ENCODE measurements around the gene BCAS1.

Gene BCAS1

DNA sequence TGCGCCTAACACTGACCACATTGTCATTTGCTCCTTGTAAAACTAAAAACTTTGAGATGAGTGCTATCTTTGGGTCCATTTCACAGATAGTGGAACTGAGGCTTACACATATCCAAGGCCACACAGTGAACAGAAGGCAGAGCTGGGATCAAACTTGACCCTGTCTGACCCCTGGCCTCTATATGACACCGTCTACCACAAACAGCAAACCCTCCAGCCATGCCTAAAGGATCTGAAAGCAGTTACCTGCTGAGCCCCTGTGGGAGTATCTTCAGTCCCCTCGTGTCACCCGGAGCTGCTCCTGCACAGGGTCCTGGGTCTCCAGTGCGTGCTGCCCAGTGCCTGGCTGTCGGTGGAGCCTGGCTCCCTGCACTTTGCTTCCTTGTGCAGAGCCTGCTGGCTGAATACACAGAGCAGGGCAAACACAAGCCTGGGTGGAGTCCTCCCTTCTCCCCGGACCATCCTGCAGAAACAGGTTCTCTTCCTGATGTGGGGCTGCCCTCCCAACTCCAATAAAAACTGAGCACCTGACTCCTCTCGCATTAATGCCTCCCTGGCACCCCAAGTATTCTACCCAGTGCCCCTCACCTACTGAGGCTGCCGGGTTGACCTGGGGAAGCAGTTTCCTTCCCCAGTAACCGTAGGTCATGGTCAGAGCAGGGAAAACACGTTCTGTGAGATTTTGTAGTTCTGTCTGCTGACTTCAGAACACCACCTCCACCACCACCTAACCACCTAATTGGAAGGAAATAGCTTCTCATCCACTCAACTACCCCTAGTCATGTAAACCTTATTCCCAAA, at the start of gene BCAS1:
Gene BCAS1 (minus strand): TSS at position 408 of the 801 bp plus-strand sequence. CDS start 11,876 bp downstream, outside the sequence.
- DNase-seq: no peak

GRCh38 chr20:54119744-54120143, 49.4 kb upstream of the BCAS1 start:
- no peak for DNase-seq

- no peak for DNase-seq
Observed at GRCh38 chr20:54118220-54119001, 48.0 kb upstream of the BCAS1 start.

GRCh38 chr20:54116550-54117235, 46.3 kb upstream of the BCAS1 start:
- DNase-seq: no peak

DNA sequence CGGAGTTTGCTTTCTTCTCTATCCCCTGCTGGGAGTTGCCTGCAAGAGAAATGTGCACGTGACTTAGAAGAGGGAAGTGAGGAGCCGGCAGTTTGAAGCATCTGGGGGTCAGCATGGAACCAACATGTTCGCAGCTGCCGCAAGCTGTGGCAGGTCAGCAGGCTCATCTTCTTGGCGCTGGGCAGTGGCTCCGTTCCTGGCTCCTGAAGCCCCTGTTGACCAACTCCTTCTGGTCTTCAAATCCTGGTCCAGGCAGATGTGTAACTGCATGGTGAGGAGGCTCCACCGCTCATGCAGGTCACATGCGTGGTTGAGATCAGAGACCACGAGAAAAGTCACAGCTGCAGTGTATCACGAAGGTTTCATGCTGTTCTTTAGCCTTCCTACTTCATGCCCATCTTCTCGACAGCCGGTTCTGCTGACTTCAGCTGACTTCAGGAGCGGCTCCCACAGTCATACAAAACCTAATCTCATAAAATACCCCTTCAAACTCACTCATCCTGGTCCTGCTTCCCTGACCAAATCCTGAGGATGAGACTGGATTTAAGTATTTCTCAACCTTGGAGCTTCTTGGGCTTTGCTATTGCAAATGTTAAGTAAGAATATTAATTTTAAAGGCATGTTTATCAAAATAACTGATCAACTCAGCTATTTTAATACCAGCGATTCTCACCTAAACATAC, 44.9 kb upstream of the BCAS1 start:
- peak; percentile 25 for DNase-seq

GRCh38 chr20:54114109-54114508, 43.7 kb upstream of the BCAS1 start:
- no peak for DNase-seq

GRCh38 chr20:54113566-54113965, 43.2 kb upstream of the BCAS1 start:
- no peak for DNase-seq

DNA sequence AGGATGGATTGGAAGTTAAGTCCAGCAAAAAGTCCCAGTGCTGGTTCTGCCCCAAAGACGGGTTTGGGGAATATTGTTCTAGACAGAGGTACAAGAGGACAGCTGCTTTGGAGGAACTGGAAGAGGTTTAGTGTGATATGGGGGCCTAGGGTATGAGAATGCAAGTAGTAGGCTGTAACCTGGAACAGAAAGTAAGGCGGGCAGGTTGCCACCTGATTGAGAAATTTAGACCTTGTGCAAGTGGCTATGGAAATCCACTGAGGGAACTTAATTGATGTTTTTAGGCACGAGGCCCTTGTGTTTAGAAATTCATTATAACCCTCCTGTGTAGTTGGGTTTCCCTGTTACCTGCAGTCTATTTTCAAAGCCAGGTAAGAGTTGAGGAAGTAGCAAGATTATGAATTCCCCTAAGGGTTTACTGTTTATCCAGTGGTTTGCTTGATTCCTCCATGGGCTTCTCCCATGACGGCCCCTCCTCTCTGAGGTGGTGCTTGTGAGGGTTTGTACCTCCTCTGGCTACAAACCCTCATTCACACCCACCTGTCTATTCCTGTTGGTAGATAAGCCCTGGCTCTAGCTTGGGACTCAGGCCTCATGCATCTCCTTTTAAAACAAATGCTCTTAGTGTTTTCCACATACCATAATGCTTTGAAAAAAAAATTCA, 42.0 kb upstream of the BCAS1 start:
- no peak for DNase-seq

- no peak for DNase-seq
Observed at GRCh38 chr20:54111460-54111859, 41.1 kb upstream of the BCAS1 start.

GRCh38 chr20:54110457-54110856, 40.1 kb upstream of the BCAS1 start:
- no peak for DNase-seq

- no peak for DNase-seq
Observed at GRCh38 chr20:54110041-54110440, 39.6 kb upstream of the BCAS1 start.

DNA sequence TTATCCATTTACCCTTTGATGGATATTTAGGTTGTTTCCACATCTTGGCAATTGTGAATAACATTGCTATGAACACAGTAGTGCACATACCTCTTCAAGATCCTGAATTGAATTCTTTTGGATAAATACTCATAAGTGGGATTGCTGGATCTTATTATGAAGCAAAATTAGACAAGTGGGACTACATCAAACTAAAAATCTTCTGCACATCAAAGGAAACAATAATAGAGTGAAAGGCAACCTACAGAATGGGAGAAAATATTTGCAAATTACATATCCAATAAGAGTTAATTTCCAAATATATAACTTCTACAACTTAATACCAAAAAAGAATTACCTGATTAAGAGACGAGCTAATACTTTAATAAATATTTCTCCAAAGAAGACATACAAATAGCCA, 38.4 kb upstream of the BCAS1 start:
- no peak for DNase-seq

- no peak for DNase-seq
Observed at GRCh38 chr20:54108326-54108642, 37.9 kb upstream of the BCAS1 start.

- no peak for DNase-seq
Observed at GRCh38 chr20:54107600-54108325, 37.4 kb upstream of the BCAS1 start.

GRCh38 chr20:54107181-54107580, 36.8 kb upstream of the BCAS1 start:
- no peak for DNase-seq

GRCh38 chr20:54106162-54106561, 35.8 kb upstream of the BCAS1 start:
- no peak for DNase-seq

DNA sequence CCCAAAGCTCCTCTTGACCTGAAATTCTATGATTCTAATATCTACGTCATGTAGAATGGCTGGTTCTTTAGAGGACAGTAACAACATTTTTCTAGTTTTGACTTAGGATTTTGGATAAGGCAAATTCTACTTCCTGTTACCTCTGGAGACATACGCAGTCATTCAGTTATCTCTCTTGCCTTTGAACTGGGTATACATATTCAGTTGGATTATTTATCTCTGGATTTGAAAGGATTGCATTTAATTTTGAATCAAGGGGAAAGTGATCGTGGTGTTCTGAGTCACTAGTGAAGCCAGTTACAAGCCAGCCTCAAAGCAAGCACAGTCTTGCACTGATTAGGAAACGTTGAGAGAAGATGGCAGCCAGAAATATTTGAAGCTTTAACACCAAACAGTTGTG, 35.3 kb upstream of the BCAS1 start:
- DNase-seq: no peak

DNA sequence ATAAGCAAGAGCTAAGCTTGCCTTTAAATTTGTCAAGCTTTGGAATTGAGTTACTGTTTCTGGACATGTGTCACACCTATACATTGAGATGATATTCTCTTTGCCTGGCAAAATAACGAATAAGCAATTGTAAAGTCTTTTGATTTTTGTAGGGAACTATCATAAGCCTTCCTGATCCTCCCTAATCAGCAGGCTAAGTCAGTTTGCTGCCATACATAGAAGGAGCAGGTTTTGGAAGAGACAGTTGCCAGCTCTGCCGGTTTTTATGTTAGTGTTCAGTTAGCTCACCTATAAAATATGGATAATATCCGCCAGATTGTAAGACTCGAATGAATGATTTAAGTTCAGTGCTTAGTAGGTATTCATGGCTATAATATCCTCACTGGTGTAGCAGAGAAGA, 34.4 kb upstream of the BCAS1 start:
- no peak for DNase-seq

- no peak for DNase-seq
Observed at GRCh38 chr20:54103762-54104600, 33.6 kb upstream of the BCAS1 start.

- peak; percentile 55 for DNase-seq
Observed at GRCh38 chr20:54103067-54103761, 32.8 kb upstream of the BCAS1 start.

Measured in fibroblast of upper back skin (primary cell).